Left renal pelvis (tissue), 4 donors: ENCODE measurements around the gene FAM184B. TPM values are rescaled to one million over a fixed set of nuclear protein-coding genes. Genes with fewer than 3 reads are reported as not detected.

Experiments
- DNase-seq, 4 donors: peaks; one replicate each; pipeline ENCODE4 v3.0.0-alpha.2; 2013; ENCODE audit warnings: low read depth in 4 of 4, low spot score in 3 of 4
- polyA plus RNA-seq, 4 donors: library from polyadenylated mRNA; unstranded; fragments of 120-200 nt; gene quantifications; one replicate each; pipeline ENCODE4 v1.2.1, GENCODE V29; 2013; ENCODE audit not compliant: insufficient read length in 4 of 4

Gene FAM184B
- polyA plus RNA-seq, 4 donors = 0.30 to 0.85 (median 0.51) TPM

- no peak for DNase-seq
Observed at GRCh38 chr4:17778431-17778830, 3.0 kb downstream of the FAM184B start.

- no peak for DNase-seq
Observed at GRCh38 chr4:17773135-17773698, 8.2 kb downstream of the FAM184B start.

GRCh38 chr4:17771284-17771908 lies 10.0 kb downstream of the FAM184B start:
- DNase-seq = no peak

- no peak for DNase-seq
Observed at GRCh38 chr4:17770845-17771244, 10.6 kb downstream of the FAM184B start.

GRCh38 chr4:17769406-17770174 lies 11.8 kb downstream of the FAM184B start:
- DNase-seq = no peak

GRCh38 chr4:17766826-17767458 lies 14.5 kb downstream of the FAM184B start:
- no peak for DNase-seq

GRCh38 chr4:17765514-17766286 lies 15.7 kb downstream of the FAM184B start:
- DNase-seq = no peak

GRCh38 chr4:17763931-17764330 lies 17.5 kb downstream of the FAM184B start:
- DNase-seq = no peak

GRCh38 chr4:17763416-17763815 lies 18.0 kb downstream of the FAM184B start:
- DNase-seq = no peak

- no peak for DNase-seq
Observed at GRCh38 chr4:17762726-17763125, 18.7 kb downstream of the FAM184B start.

GRCh38 chr4:17761062-17761461 lies 20.4 kb downstream of the FAM184B start:
- DNase-seq = no peak

- DNase-seq = no peak
Observed at GRCh38 chr4:17760626-17761025, 20.8 kb downstream of the FAM184B start.

GRCh38 chr4:17758485-17758884 lies 22.9 kb downstream of the FAM184B start:
- no peak for DNase-seq

- no peak for DNase-seq
Observed at GRCh38 chr4:17757621-17758020, 23.8 kb downstream of the FAM184B start.

- DNase-seq = no peak
Observed at GRCh38 chr4:17753646-17754045, 27.8 kb downstream of the FAM184B start.

GRCh38 chr4:17740702-17741101 lies 40.7 kb downstream of the FAM184B start:
- DNase-seq = no peak

- DNase-seq = no peak
Observed at GRCh38 chr4:17736484-17736883, 44.9 kb downstream of the FAM184B start.

GRCh38 chr4:17726911-17727310 lies 54.5 kb downstream of the FAM184B start:
- DNase-seq = no peak

- DNase-seq = no peak
Observed at GRCh38 chr4:17723648-17724047, 57.8 kb downstream of the FAM184B start.

GRCh38 chr4:17722356-17722700 lies 59.1 kb downstream of the FAM184B start:
- no peak for DNase-seq
